PFSK-1 (cell line): ENCODE results near the gene QRICH2.

Experiments used
- FOXP2 ChIP-seq: optimal IDR thresholded peaks from 2 replicates; pipeline ENCODE3; 2011; ENCODE audit warnings: borderline replicate concordance, control low read depth, inconsistent platforms; ENCODE audit not compliant: insufficient read depth; ENCODE audit errors: extremely low read length, extremely low read depth
- POLR2AphosphoS5 ChIP-seq: IDR thresholded peaks from 2 replicates; pipeline ENCODE4 v1.6.1; 2012; ENCODE audit warnings: low read depth, mild to moderate bottlenecking, control low read depth, low read length, moderate library complexity
- REST ChIP-seq, 2 experiments: IDR thresholded peaks; 2 replicates each; pipeline versions ENCODE4 v1.6.1 to v1.8.0; 2011 to 2012; ENCODE audit warnings: low read depth in 2 of 2, low read length in 2 of 2, control low read depth in 1 of 2, inconsistent platforms in 1 of 2, mild to moderate bottlenecking in 1 of 2, moderate library complexity in 1 of 2; ENCODE audit not compliant: insufficient read depth in 1 of 2
- SIN3A ChIP-seq: IDR thresholded peaks from 2 replicates; pipeline ENCODE4 v1.6.1; 2012; ENCODE audit warnings: mild to moderate bottlenecking, low read length, moderate library complexity, borderline replicate concordance; ENCODE audit not compliant: insufficient read depth
- TAF1 ChIP-seq: IDR thresholded peaks from 2 replicates; pipeline ENCODE4 v1.6.1; 2012; ENCODE audit warnings: low read length, control low read depth, borderline replicate concordance; ENCODE audit not compliant: insufficient read depth

The QRICH2 gene

GRCh38 chr17:76335716-76336381, 27.8 kb upstream of the QRICH2 start:
- TF ChIP-seq FOXP2 (no peak), TAF1 (no peak), SIN3A (no peak), POLR2AphosphoS5 (no peak), REST (IDR thresholded peaks at IDR 0.05; ENCODE audit: insufficient read depth in 1 of 2, low read depth in 2 of 2, low read length in 2 of 2) (no peak)

- TF ChIP-seq TAF1 (no peak), SIN3A (no peak), REST (IDR thresholded peaks at IDR 0.05; ENCODE audit: insufficient read depth in 1 of 2, low read depth in 2 of 2, low read length in 2 of 2) (no peak), POLR2AphosphoS5 (no peak)
These were observed 25.8 kb upstream of the QRICH2 start for GRCh38 chr17:76333673-76334505.

- TF ChIP-seq POLR2AphosphoS5 (no peak), FOXP2 (no peak), SIN3A (no peak), TAF1 (no peak), REST (IDR thresholded peaks at IDR 0.05; ENCODE audit: insufficient read depth in 1 of 2, low read depth in 2 of 2, low read length in 2 of 2) (no peak)
These were observed 23.0 kb upstream of the QRICH2 start for GRCh38 chr17:76331083-76331482.

- TF ChIP-seq FOXP2: no peak
- no peak for TF ChIP-seq POLR2AphosphoS5
- TF ChIP-seq SIN3A: no peak
- no peak for TF ChIP-seq TAF1
These were observed 21.6 kb upstream of the QRICH2 start for GRCh38 chr17:76329664-76330063.

- TF ChIP-seq TAF1: no peak
- no peak for TF ChIP-seq FOXP2
- TF ChIP-seq SIN3A: no peak
- TF ChIP-seq POLR2AphosphoS5: no peak
- no peak for TF ChIP-seq REST (IDR thresholded peaks at IDR 0.05; ENCODE audit: insufficient read depth in 1 of 2, low read depth in 2 of 2, low read length in 2 of 2)
These were observed 19.6 kb upstream of the QRICH2 start for GRCh38 chr17:76327696-76328095.
